RWPE2 (cell line): ENCODE results near the gene TTLL8.

ENCODE experiments used
- ATAC-seq: fragments of 200-7000 bp; cut with Tn5 transposase; 3 replicates; pipeline ENCODE4 v1.9.1; 2021; ENCODE audit warnings: low read depth
- DNase-seq: peaks from one replicate; pipeline ENCODE4 v3.0.0-alpha.2; 2020; ENCODE audit warnings: low spot score
- H3K27ac ChIP-seq: fragments of 450-650 bp; 2 replicates; pipeline ENCODE4 v1.5.1; 2017; ENCODE audit warnings: mild to moderate bottlenecking; ENCODE audit not compliant: poor library complexity, severe bottlenecking
- H3K27me3 ChIP-seq: fragments of 250-450 bp; sonication (Bioruptor Pico); 2 replicates; pipeline ENCODE4 v1.5.1; 2021; ENCODE audit warnings: mild to moderate bottlenecking, moderate library complexity; ENCODE audit not compliant: insufficient read depth, poor library complexity, severe bottlenecking
- H3K36me3 ChIP-seq: fragments of 250-450 bp; sonication (Bioruptor Pico); 2 replicates; pipeline ENCODE4 v1.5.1; 2020; ENCODE audit warnings: low read depth, mild to moderate bottlenecking, moderate library complexity
- H3K4me1 ChIP-seq: fragments of 250-450 bp; sonication (Bioruptor Pico); 2 replicates; pipeline ENCODE4 v1.5.1; 2021; ENCODE audit warnings: mild to moderate bottlenecking, moderate library complexity; ENCODE audit not compliant: insufficient read depth, poor library complexity, severe bottlenecking
- H3K4me3 ChIP-seq: fragments of 250-450 bp; sonication (Bioruptor Pico); 2 replicates; pipeline ENCODE4 v1.5.1; 2021; ENCODE audit warnings: mild to moderate bottlenecking, moderate library complexity; ENCODE audit not compliant: severe bottlenecking
- H3K9me3 ChIP-seq: fragments of 250-450 bp; sonication (Bioruptor Pico); 2 replicates; pipeline ENCODE4 v1.5.1; 2021; ENCODE audit warnings: mild to moderate bottlenecking, moderate library complexity; ENCODE audit not compliant: severe bottlenecking
- TF ChIP-seq, protein P1 (sequence below): fragments of 450-650 bp; IDR thresholded peaks from one replicate; pipeline ENCODE4 v1.5.1; 2017; ENCODE audit warnings: mild to moderate bottlenecking, moderate library complexity; ENCODE audit not compliant: poor library complexity, severe bottlenecking

TTLL8 gene

DNA sequence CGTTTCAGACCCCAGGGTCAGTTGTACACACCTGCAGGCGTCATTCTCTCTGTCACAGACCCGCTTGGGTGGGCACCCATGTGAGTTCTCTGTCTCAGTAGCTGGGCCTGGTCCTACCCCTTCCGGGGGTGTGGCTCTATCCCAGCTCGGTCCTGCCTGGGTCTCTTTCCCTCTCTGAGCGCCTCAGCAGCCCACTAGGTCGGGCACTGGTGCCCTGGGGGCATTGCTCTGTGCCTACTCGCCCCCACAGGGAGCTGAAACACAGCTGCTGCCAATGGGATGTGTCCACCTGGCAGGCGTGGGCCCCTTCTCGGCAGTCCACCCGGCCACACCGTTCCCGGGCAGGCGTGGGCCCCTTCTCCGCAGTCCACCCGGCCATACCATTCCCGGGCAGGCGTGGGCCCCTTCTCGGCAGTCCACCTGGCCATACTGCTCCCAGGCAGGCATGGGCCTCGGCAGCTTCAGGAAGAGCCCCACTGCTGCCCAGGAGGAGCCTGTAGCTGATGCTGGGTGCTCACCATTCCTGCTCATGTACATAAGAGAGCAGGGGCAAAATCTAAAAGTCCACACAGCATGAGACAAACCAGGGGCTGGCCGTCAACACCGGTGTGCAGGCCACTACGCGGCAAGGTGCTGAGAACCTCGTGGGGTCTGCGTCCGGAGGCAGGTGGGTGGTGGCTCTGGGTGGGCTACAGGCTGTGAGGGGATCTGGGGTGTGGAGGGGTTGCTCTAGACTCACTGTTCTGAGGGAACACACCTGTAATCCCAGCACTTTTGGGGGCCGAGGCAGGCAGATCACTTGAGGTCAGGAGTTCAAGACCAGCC is 14.8 kb upstream of the TTLL8 start:
- H3K36me3 ChIP-seq, result no peaks in the 10 kb centered on the region
- no peaks in the 10 kb centered on the region for H3K9me3 ChIP-seq
- no peaks in the 10 kb centered on the region for H3K4me1 ChIP-seq
- H3K4me3 ChIP-seq, result no peak overlapping the region
- TF ChIP-seq, protein P1, sequence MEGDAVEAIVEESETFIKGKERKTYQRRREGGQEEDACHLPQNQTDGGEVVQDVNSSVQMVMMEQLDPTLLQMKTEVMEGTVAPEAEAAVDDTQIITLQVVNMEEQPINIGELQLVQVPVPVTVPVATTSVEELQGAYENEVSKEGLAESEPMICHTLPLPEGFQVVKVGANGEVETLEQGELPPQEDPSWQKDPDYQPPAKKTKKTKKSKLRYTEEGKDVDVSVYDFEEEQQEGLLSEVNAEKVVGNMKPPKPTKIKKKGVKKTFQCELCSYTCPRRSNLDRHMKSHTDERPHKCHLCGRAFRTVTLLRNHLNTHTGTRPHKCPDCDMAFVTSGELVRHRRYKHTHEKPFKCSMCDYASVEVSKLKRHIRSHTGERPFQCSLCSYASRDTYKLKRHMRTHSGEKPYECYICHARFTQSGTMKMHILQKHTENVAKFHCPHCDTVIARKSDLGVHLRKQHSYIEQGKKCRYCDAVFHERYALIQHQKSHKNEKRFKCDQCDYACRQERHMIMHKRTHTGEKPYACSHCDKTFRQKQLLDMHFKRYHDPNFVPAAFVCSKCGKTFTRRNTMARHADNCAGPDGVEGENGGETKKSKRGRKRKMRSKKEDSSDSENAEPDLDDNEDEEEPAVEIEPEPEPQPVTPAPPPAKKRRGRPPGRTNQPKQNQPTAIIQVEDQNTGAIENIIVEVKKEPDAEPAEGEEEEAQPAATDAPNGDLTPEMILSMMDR, result no peak
- ATAC-seq, result no peak
- H3K27me3 ChIP-seq, result no peaks in the 10 kb centered on the region
- no peak for DNase-seq
- no peak overlapping the region for H3K27ac ChIP-seq

DNA sequence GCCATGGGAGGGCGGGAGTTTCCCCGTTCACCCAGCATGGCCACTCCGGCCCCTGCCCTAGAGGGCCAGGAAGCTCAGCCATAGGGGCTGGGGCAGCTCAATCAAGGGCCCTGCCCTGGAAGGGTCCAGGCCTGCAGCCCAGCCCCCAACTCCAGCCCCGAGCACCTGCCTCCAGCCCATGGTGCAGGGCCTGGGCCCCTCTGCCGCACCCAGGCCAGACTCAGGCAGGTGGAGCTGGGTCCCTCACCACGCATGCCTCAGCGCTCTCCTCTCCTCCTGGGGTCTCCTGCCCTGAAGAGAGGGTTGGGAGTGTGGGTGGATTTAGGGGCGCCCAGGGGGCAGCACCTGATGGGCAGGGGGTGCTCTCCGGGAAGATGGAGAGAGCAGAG is 14.1 kb upstream of the TTLL8 start:
- no peaks in the 10 kb centered on the region for H3K4me1 ChIP-seq
- H3K36me3 ChIP-seq, result no peaks in the 10 kb centered on the region
- TF ChIP-seq, protein P1, result no peak
- H3K27ac ChIP-seq, result no peak overlapping the region
- DNase-seq, result no peak
- H3K9me3 ChIP-seq, result no peaks in the 10 kb centered on the region
- no peak for ATAC-seq
- no peak overlapping the region for H3K4me3 ChIP-seq
- no peaks in the 10 kb centered on the region for H3K27me3 ChIP-seq

DNA sequence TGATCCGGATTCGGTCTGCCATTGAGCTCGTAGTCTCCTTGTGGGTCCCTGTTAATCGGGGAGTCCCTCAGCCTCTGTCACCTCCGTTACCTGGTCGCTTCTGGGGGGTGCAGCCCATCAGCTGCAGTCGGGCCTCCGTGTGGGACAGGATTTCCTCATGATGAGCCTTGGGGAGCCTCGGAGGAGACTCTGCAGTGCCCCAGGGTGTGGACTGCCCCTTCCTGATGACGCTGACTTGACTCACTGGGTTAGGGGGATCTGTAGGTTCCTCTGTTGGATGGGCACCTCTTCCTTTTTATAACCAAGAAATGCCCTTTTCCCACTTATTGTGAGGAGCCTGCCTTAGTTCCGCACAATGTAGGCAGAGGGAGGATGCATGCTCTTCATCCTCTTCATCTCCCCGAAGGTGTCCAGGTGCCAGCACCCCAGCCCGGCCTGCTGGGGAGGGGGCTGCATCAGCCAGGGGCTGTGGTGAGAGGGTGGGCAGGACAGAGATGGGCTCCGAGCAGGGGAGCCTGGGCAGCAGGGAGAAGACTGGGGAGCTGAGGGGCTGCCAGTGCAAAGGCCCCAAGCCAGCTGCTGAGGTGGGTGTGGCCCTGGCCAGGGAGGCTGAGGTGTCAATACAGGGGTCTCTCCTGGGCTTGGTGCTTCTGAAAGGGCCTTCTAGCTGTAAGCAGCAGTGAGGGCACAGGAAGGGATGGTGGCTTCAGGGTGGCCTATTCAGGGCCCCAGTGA is 13.5 kb upstream of the TTLL8 start:
- no peaks in the 10 kb centered on the region for H3K9me3 ChIP-seq
- H3K27ac ChIP-seq, result no peak overlapping the region
- H3K4me3 ChIP-seq, result no peak overlapping the region
- H3K27me3 ChIP-seq, result no peaks in the 10 kb centered on the region
- ATAC-seq (peak; percentile 88), DNase-seq (no peak)
- H3K4me1 ChIP-seq, result no peaks in the 10 kb centered on the region
- TF ChIP-seq, protein P1, result no peak
- H3K36me3 ChIP-seq, result no peaks in the 10 kb centered on the region

DNA sequence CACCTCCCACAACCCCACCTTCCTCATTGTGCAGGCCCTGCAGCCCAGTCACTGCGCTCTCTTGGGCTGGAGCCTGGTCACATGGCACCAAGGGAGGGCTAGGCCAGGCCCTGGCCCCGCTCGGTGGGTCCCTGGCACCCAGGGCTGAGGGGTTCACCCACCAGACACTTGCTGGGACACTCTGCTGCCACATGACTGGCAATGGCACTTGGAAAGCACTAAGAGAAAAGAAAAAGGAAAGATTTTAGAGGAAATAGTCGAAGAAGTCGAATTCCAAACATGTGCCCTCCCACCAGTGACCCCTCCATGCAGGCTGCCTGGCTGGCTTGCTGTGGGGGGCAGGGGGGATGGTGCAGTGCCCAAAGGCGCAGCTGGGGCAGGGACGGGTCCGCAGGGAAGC is 12.3 kb upstream of the TTLL8 start:
- Histone ChIP-seq H3K36me3 (no peaks in the 10 kb centered on the region), H3K27ac (no peak overlapping the region), H3K4me3 (no peak overlapping the region), H3K4me1 (no peaks in the 10 kb centered on the region), H3K27me3 (no peaks in the 10 kb centered on the region), H3K9me3 (no peaks in the 10 kb centered on the region)
- ATAC-seq (no peak), DNase-seq (no peak)
- TF ChIP-seq, protein P1, result no peak
